Ureter (tissue), 1 donor: ENCODE measurements around the gene GIPC2. TPM values are rescaled to one million over a fixed set of nuclear protein-coding genes. Genes with fewer than 3 reads are reported as not detected.
"Not testable (repeated sequence)": the region's sequence is repeated elsewhere in the genome, so short reads cannot be mapped to it uniquely, and the experiment has no call there.

Experiments
- DNase-seq: peaks from one replicate; pipeline ENCODE4 v3.0.0-alpha.2; 2020; ENCODE audit warnings: low spot score
- total RNA-seq: library from RNA; stranded (reverse); gene quantifications from one replicate; pipeline ENCODE4 v1.2.4, GENCODE V29; 2023
- donor health status: DM: yes; HTN: yes; CAD: no.

The GIPC2 gene
- 3.1 TPM for total RNA-seq

- DNase-seq, result peak; percentile 49
Observed at GRCh38 chr1:78045926-78046778, at the start of gene GIPC2. TSS of gene GIPC2 (plus strand) at chr1:78045966. CDS start at chr1:78046095, 129 bp downstream.

GRCh38 chr1:77996734-77997133 is 49.0 kb upstream of the GIPC2 start:
- DNase-seq, result no peak

- DNase-seq, result not testable (repeated sequence)
Observed at GRCh38 chr1:78000536-78000935, 45.2 kb upstream of the GIPC2 start.

- DNase-seq, result no peak
Observed at GRCh38 chr1:78003070-78003746, 42.6 kb upstream of the GIPC2 start.

- DNase-seq, result no peak
Observed at GRCh38 chr1:78003882-78004718, 41.7 kb upstream of the GIPC2 start.

GRCh38 chr1:78004719-78005447 is 40.9 kb upstream of the GIPC2 start, which contains the start of gene DNAJB4:
TSS of gene DNAJB4 (plus strand) at chr1:78004939. CDS start at chr1:78005111, 172 bp downstream.
- peak; percentile 74 for DNase-seq

- DNase-seq, result no peak
Observed at GRCh38 chr1:78005448-78005722, 40.4 kb upstream of the GIPC2 start.

- no peak for DNase-seq
Observed at GRCh38 chr1:78005755-78006154, 40.0 kb upstream of the GIPC2 start.

GRCh38 chr1:78006521-78006920 is 39.2 kb upstream of the GIPC2 start:
- DNase-seq, result no peak

GRCh38 chr1:78007677-78008341 is 38.0 kb upstream of the GIPC2 start:
- DNase-seq, result no peak

GRCh38 chr1:78009276-78009675 is 36.5 kb upstream of the GIPC2 start:
- no peak for DNase-seq

- no peak for DNase-seq
Observed at GRCh38 chr1:78009836-78010235, 35.9 kb upstream of the GIPC2 start.

- DNase-seq, result no peak
Observed at GRCh38 chr1:78011050-78011449, 34.7 kb upstream of the GIPC2 start.

- no peak for DNase-seq
Observed at GRCh38 chr1:78015148-78015547, 30.6 kb upstream of the GIPC2 start.

GRCh38 chr1:78019024-78019423 is 26.7 kb upstream of the GIPC2 start:
- DNase-seq, result no peak

- not testable (repeated sequence) for DNase-seq
Observed at GRCh38 chr1:78021134-78021533, 24.6 kb upstream of the GIPC2 start.

- no peak for DNase-seq
Observed at GRCh38 chr1:78029793-78030192, 16.0 kb upstream of the GIPC2 start.

GRCh38 chr1:78032996-78033796 is 12.6 kb upstream of the GIPC2 start:
- no peak for DNase-seq

GRCh38 chr1:78033797-78034172 is 12.0 kb upstream of the GIPC2 start:
- DNase-seq, result no peak

GRCh38 chr1:78035121-78035520 is 10.6 kb upstream of the GIPC2 start:
- DNase-seq, result no peak
